H1 (cell line): Measurements from ENCODE around the gene MGAT5. TPM values are rescaled to one million over a fixed set of nuclear protein-coding genes. Genes with fewer than 3 reads are reported as not detected.

Experiments used
- CTCF ChIA-PET: fragments of 300-600 bp; sonication (Branson Sonifier 250); formaldehyde crosslinking; loops from one replicate; lab custom pipeline; 2021; ENCODE audit not compliant: partially characterized antibody; lab: Charles Lee
- POLR2A ChIA-PET: fragments of 300-600 bp; sonication (Branson Sonifier 250); formaldehyde crosslinking; loops from one replicate; lab custom pipeline; 2021; ENCODE audit warnings: inconsistent platforms; ENCODE audit not compliant: partially characterized antibody; lab: Charles Lee
- DNase-seq, 2 experiments: peaks; one replicate each; pipeline versions ENCODE4 v3.0.0 to v3.0.0-alpha.2; 2010 to 2022; ENCODE audit warnings: low spot score in 2 of 2, low read depth in 1 of 2, mixed read lengths in 1 of 2
- FAIRE-seq: peaks from 2 replicates; lab custom pipeline; 2011; peaks lifted over from hg19 to GRCh38; lab: Jason Lieb, UNC
- H2AFZ ChIP-seq: 2 replicates; pipeline ENCODE4 v1.8.1; 2012; ENCODE audit warnings: low read length, inconsistent platforms
- H2AK5ac ChIP-seq: 2 replicates; pipeline ENCODE4 v1.6.1; 2013; ENCODE audit warnings: low read depth, low read length
- H2BK120ac ChIP-seq: replicated peaks from 2 replicates; pipeline ENCODE3; 2013; ENCODE audit warnings: low read depth, low read length, inconsistent platforms
- H2BK12ac ChIP-seq: 2 replicates; pipeline ENCODE4 v1.6.1; 2013; ENCODE audit warnings: low read depth, low read length
- H2BK15ac ChIP-seq: 2 replicates; pipeline ENCODE4 v1.6.1; 2013; ENCODE audit warnings: low read length
- H2BK20ac ChIP-seq: 2 replicates; pipeline ENCODE4 v1.6.1; 2013; ENCODE audit warnings: low read length
- H2BK5ac ChIP-seq: 2 replicates; pipeline ENCODE4 v1.6.1; 2013; ENCODE audit warnings: low read depth, low read length
- H3K14ac ChIP-seq: 2 replicates; pipeline ENCODE4 v1.6.1; 2013; ENCODE audit warnings: inconsistent platforms; ENCODE audit not compliant: insufficient read length
- H3K18ac ChIP-seq: 2 replicates; pipeline ENCODE4 v1.6.1; 2013; ENCODE audit warnings: low read length; ENCODE audit errors: extremely low read depth
- H3K23ac ChIP-seq: 2 replicates; pipeline ENCODE4 v1.6.1; 2013; ENCODE audit warnings: inconsistent platforms; ENCODE audit not compliant: insufficient read length
- H3K23me2 ChIP-seq: 2 replicates; pipeline ENCODE4 v1.6.1; 2013; ENCODE audit warnings: low read depth, low read length
- H3K27ac ChIP-seq: 2 replicates; pipeline ENCODE4 v1.6.1; 2011; ENCODE audit warnings: low read depth, low read length, inconsistent platforms
- H3K27me3 ChIP-seq, 4 experiments: replicated peaks in 1 of 4; 1 replicate in 1 of 4; 2 replicates in 3 of 4; pipeline versions ENCODE4 v1.6.1 to v1.8.1; 2011 to 2013; ENCODE audit warnings: low read length in 3 of 4, mild to moderate bottlenecking in 3 of 4, inconsistent platforms in 2 of 4, mixed read lengths in 2 of 4, moderate library complexity in 1 of 4; ENCODE audit not compliant: control insufficient read depth in 3 of 4, insufficient read depth in 3 of 4; ENCODE audit errors: extremely low read depth in 1 of 4
- H3K36me3 ChIP-seq, 4 experiments: 2 replicates each; pipeline versions ENCODE4 v1.6.1 to v1.8.1; 2011 to 2013; ENCODE audit warnings: mild to moderate bottlenecking in 4 of 4, low read length in 3 of 4, moderate library complexity in 2 of 4, control low read depth in 1 of 4, inconsistent platforms in 1 of 4; ENCODE audit not compliant: insufficient read depth in 4 of 4, control insufficient read depth in 2 of 4
- H3K4ac ChIP-seq: replicated peaks from 2 replicates; pipeline ENCODE3; 2013; ENCODE audit warnings: low read length, low read depth, mixed read lengths, inconsistent platforms; ENCODE audit not compliant: insufficient read length
- H3K4me1 ChIP-seq, 4 experiments: replicated peaks in 1 of 4; 1 replicate in 1 of 4; 2 replicates in 3 of 4; pipeline versions ENCODE4 v1.6.1 to v1.8.1; 2011 to 2013; ENCODE audit warnings: low read length in 3 of 4, inconsistent platforms in 2 of 4, mixed read lengths in 1 of 4; ENCODE audit not compliant: insufficient read depth in 4 of 4, control insufficient read depth in 3 of 4
- H3K4me2 ChIP-seq, 2 experiments: 2 replicates each; pipeline versions ENCODE4 v1.6.1 to v1.8.1; 2011 to 2013; ENCODE audit warnings: low read depth in 2 of 2, low read length in 2 of 2, control low read depth in 1 of 2, inconsistent platforms in 1 of 2, mild to moderate bottlenecking in 1 of 2; ENCODE audit not compliant: insufficient read depth in 1 of 2
- H3K4me3 ChIP-seq, 4 experiments: fragments of 200-600, 300-600 bp in 1 of 4; sonication (generic), shearing (Covaris generic), sonication (Bioruptor Twin) in 1 of 4; 2 replicates each; pipeline versions ENCODE4 v1.5.1 to v1.8.1; 2011 to 2016; ENCODE audit warnings: low read length in 4 of 4, low read depth in 3 of 4, control low read depth in 2 of 4, inconsistent platforms in 2 of 4, mild to moderate bottlenecking in 2 of 4, mixed read lengths in 1 of 4, moderate library complexity in 1 of 4; ENCODE audit not compliant: insufficient read depth in 2 of 4; ENCODE audit errors: extremely low read depth in 1 of 4
- H3K56ac ChIP-seq: replicated peaks from 2 replicates; pipeline ENCODE3; 2013; ENCODE audit warnings: low read depth, mild to moderate bottlenecking, mixed read lengths, low read length, inconsistent platforms; ENCODE audit not compliant: insufficient read length
- H3K79me1 ChIP-seq: 2 replicates; pipeline ENCODE4 v1.6.1; 2013; ENCODE audit warnings: low read depth, low read length, control low read depth
- H3K79me2 ChIP-seq, 2 experiments: 2 replicates each; pipeline versions ENCODE4 v1.6.1 to v1.8.1; 2012 to 2013; ENCODE audit warnings: low read length in 2 of 2, mild to moderate bottlenecking in 2 of 2, inconsistent platforms in 1 of 2; ENCODE audit not compliant: insufficient read depth in 2 of 2, control insufficient read depth in 1 of 2
- H3K9ac ChIP-seq, 4 experiments: replicated peaks in 1 of 4; 1 replicate in 1 of 4; 2 replicates in 3 of 4; pipeline versions ENCODE4 v1.6.1 to v1.8.1; 2011 to 2013; ENCODE audit warnings: low read depth in 3 of 4, low read length in 3 of 4, control low read depth in 2 of 4, mild to moderate bottlenecking in 2 of 4, moderate library complexity in 2 of 4, inconsistent platforms in 1 of 4; ENCODE audit errors: extremely low read depth in 1 of 4
- H3K9me3 ChIP-seq, 2 experiments: 2 replicates each; pipeline versions ENCODE4 v1.6.1 to v1.8.1; 2012 to 2013; ENCODE audit warnings: mild to moderate bottlenecking in 2 of 2, moderate library complexity in 2 of 2, control low read depth in 1 of 2, inconsistent platforms in 1 of 2, low read depth in 1 of 2, low read length in 1 of 2, mixed read lengths in 1 of 2; ENCODE audit not compliant: insufficient read depth in 2 of 2
- H4K20me1 ChIP-seq, 2 experiments: replicated peaks in 1 of 2; 2 replicates each; pipeline versions ENCODE3 to v1.8.1; 2011 to 2013; ENCODE audit warnings: inconsistent platforms in 2 of 2, low read length in 2 of 2, mild to moderate bottlenecking in 1 of 2; ENCODE audit not compliant: insufficient read depth in 2 of 2, control insufficient read depth in 1 of 2
- H4K5ac ChIP-seq: 2 replicates; pipeline ENCODE4 v1.6.1; 2013; ENCODE audit warnings: low read length, low read depth, mixed read lengths, inconsistent platforms; ENCODE audit not compliant: insufficient read length
- H4K8ac ChIP-seq: 2 replicates; pipeline ENCODE4 v1.8.0; 2013; ENCODE audit warnings: mild to moderate bottlenecking, moderate library complexity, low read length, inconsistent platforms; ENCODE audit not compliant: insufficient read depth; ENCODE audit errors: extremely low read depth
- H4K91ac ChIP-seq: replicated peaks from 2 replicates; pipeline ENCODE3; 2013; ENCODE audit warnings: low read length, mixed read lengths, inconsistent platforms; ENCODE audit not compliant: insufficient read length
- ZNF274 ChIP-seq: IDR thresholded peaks from 2 replicates; pipeline ENCODE4 v1.7.0; 2012; ENCODE audit warnings: low read length, borderline replicate concordance; ENCODE audit errors: extremely low read depth
- WGBS, 2 experiments: shearing (Covaris generic) in 1 of 2; methylation state at CpG; one replicate each; pipeline versions ENCODE4 v1.1.6 to v1.1.7; 2013 to 2015; ENCODE audit warnings: low lambda C conversion rate in 2 of 2, mixed read lengths in 2 of 2, inconsistent platforms in 1 of 2, low coverage in 1 of 2, missing lambda C conversion rate in 1 of 2; ENCODE audit not compliant: insufficient replicate concordance in 2 of 2, insufficient coverage in 1 of 2, insufficient read length in 1 of 2; ENCODE audit errors: extremely low coverage in 1 of 2, missing lambda C conversion rate in 1 of 2; 5-methylcytosine and 5-hydroxymethylcytosine counted together
- polyA plus RNA-seq, 7 experiments: library from polyadenylated mRNA; depleted of rRNA in 3 of 7; stranded (reverse) in 5 of 7; unstranded in 2 of 7; fragments of >200 nt in 5 of 7; fragments of 200-250 nt in 2 of 7; gene quantifications; 1 replicate in 5 of 7; 2 replicates in 1 of 7; 4 replicates in 1 of 7; pipeline versions ENCODE4 v1.2.1 to v1.2.3, GENCODE V29; 2011 to 2013; ENCODE audit warnings: missing spikeins in 2 of 7, mixed read lengths in 2 of 7
- small RNA-seq: library from polyadenylated mRNA; stranded (forward); fragments of <200 nt; extraction: miRNeasy Mini kit (QIAGEN cat#:217004); gene quantifications from one replicate; pipeline ENCODE3, GENCODE V24; 2013; ENCODE audit not compliant: insufficient read depth
- total RNA-seq: library from RNA; stranded (reverse); fragmentation: NEBNext Ultra II Directional; extraction: Animal tissue kit (Norgen Biotek cat#: 25700); gene quantifications from 2 replicates; pipeline ENCODE4 v1.2.1, GENCODE V29; 2021

The MGAT5 gene
- total and polyA plus RNA-seq, 2 of the 8 experiments (the other 6 are each of a cell fraction or from before 2014, with no cell fraction given), result 11.2 to 49.2 TPM

DNA sequence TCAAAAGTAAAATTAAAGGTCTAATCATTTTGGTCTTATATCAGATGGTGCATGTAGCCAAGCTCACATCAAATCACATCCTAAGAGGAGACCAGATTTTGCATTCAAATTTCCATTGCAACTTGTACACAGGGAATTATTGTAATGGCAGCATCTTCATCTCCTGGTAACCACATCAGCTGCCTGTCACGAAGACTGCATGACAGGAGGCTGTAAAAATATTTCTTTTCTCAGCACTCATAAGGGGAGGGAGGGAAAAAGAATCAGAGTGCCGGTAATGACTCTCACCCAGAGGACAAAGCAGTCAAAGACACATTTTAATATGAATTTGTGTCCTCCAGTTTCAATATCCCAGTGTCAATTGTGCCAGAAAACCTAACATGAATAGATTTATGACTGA is 248.2 kb downstream of the MGAT5 start:
- POLR2A ChIA-PET, result no interaction called here
- Histone ChIP-seq H3K4me1 (peaks cover 0 to 8% (median 0%) of the 10 kb centered on the region in 4 experiments; a peak in 4 of 7 replicates), H2BK12ac (no peak overlapping the region), H4K8ac (no peak overlapping the region), H2BK15ac (no peak overlapping the region), H2BK120ac (no peak overlapping the region), H3K4ac (no peak overlapping the region), H3K9me3 (no peaks in the 10 kb centered on the region), H4K5ac (no peak overlapping the region), H3K14ac (no peak overlapping the region), H3K23ac (no peak overlapping the region), H2AFZ (no peak overlapping the region), H3K4me2 (no peak overlapping the region), H3K18ac (no peak overlapping the region), H3K9ac (no peak overlapping the region), H3K27ac (no peak overlapping the region), H2AK5ac (no peak overlapping the region), H3K79me1 (no peaks in the 10 kb centered on the region), H4K91ac (no peak overlapping the region), H3K56ac (no peak overlapping the region), H3K36me3 (no peaks in the 10 kb centered on the region), H2BK5ac (no peak overlapping the region), H2BK20ac (no peak overlapping the region), H3K23me2 (no peaks in the 10 kb centered on the region), H3K79me2 (no peaks in the 10 kb centered on the region), H3K4me3 (no peak overlapping the region), H3K27me3 (no peaks in the 10 kb centered on the region), H4K20me1 (no peaks in the 10 kb centered on the region)
- TF ChIP-seq ZNF274, result no peak
- 92% methylated on average over 2 of the region's 2 CpGs; no CpG with 5 or more reads in 1 of the 2 experiments for WGBS, 2 experiments
- FAIRE-seq, result no peak
- no peak for DNase-seq
- CTCF ChIA-PET, result interaction anchor here (1.4 to 1.9 kb wide), 2 partner anchors 10 to 12 kb away, joined by 3 to 6 read pairs; no protein-coding TSS in a partner anchor

Small RNAs within 50 kb of the gene (small RNA-seq; reads per million reads assigned to genes)
- gene RNA5SP104, result not detected
